ENCODE measurements around the gene PAPOLA.

DNA sequence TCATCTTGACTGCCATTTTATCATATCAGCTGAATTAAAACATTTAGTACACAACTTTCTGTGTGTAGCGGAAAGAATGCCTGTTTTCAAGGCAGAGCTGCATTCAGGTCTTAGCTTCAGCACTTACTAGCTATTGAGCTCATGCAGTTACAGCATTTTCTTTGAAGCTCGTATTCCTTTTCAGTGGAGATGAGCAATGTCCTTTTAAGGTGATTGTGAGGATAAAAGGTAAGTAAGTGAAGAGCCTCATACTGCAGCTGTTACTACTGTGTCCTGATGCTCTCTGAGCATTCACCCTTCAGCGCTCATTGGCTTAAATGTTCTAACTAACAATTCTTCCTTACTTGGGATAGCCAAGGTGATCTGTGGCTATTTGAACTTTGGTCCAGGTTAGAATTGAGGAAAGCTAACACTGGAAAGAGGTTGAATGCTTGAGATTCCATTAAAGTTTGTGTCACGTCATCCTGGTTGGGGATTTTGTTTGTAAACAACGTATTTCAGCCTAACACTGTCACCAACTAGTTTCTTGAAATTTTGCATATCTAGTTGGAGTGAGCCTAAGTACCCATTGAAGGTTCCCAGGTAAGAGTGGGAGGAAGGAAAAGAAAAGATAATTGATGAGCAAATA is 71.4 kb downstream of the PAPOLA start:
- TF ChIP-seq, protein P1, sequence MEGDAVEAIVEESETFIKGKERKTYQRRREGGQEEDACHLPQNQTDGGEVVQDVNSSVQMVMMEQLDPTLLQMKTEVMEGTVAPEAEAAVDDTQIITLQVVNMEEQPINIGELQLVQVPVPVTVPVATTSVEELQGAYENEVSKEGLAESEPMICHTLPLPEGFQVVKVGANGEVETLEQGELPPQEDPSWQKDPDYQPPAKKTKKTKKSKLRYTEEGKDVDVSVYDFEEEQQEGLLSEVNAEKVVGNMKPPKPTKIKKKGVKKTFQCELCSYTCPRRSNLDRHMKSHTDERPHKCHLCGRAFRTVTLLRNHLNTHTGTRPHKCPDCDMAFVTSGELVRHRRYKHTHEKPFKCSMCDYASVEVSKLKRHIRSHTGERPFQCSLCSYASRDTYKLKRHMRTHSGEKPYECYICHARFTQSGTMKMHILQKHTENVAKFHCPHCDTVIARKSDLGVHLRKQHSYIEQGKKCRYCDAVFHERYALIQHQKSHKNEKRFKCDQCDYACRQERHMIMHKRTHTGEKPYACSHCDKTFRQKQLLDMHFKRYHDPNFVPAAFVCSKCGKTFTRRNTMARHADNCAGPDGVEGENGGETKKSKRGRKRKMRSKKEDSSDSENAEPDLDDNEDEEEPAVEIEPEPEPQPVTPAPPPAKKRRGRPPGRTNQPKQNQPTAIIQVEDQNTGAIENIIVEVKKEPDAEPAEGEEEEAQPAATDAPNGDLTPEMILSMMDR (IDR thresholded peaks at IDR 0.05 in 2 of 3, conservative IDR thresholded peaks at IDR 0.05 in 1 of 3; ENCODE audit: borderline replicate concordance in 1 of 3, insufficient read depth in 1 of 3, low read depth in 2 of 3, low read length in 2 of 3), result no peak
- no peak for TF ChIP-seq EZH2 (IDR thresholded peaks at IDR 0.05)
- TF ChIP-seq POLR2A (IDR thresholded peaks at IDR 0.05; ENCODE audit: borderline replicate concordance, extremely low read depth, insufficient read depth, insufficient read length), result no peak

All from HCT116 (cell line).